Measurements from ENCODE around the gene CDKN1A.

The CDKN1A gene

GRCh38 chr6:36656441-36656840 lies 22.1 kb upstream of the CDKN1A start:
- DNase-seq, result no peak

- no peak for DNase-seq
These were observed 21.2 kb upstream of the CDKN1A start for GRCh38 chr6:36657271-36657670.

GRCh38 chr6:36657942-36658544 lies 20.5 kb upstream of the CDKN1A start:
- DNase-seq, result no peak

GRCh38 chr6:36659271-36659670 lies 19.2 kb upstream of the CDKN1A start:
- no peak for DNase-seq

- DNase-seq, result no peak
These were observed 17.6 kb upstream of the CDKN1A start for GRCh38 chr6:36660771-36661471.

GRCh38 chr6:36662380-36662779 lies 16.1 kb upstream of the CDKN1A start:
- no peak for DNase-seq

GRCh38 chr6:36662827-36663256 lies 15.7 kb upstream of the CDKN1A start:
- no peak for DNase-seq

GRCh38 chr6:36663504-36664446 lies 14.7 kb upstream of the CDKN1A start:
- no peak for DNase-seq

GRCh38 chr6:36665180-36665579 lies 13.3 kb upstream of the CDKN1A start:
- no peak for DNase-seq

GRCh38 chr6:36666287-36666686 lies 12.2 kb upstream of the CDKN1A start:
- DNase-seq, result no peak

- no peak for DNase-seq
These were observed 11.5 kb upstream of the CDKN1A start for GRCh38 chr6:36666826-36667591.

GRCh38 chr6:36668591-36668990 lies 9.9 kb upstream of the CDKN1A start:
- DNase-seq, result no peak

GRCh38 chr6:36669002-36669401 lies 9.5 kb upstream of the CDKN1A start:
- DNase-seq, result no peak

- no peak for DNase-seq
These were observed 8.2 kb upstream of the CDKN1A start for GRCh38 chr6:36670271-36670670.

- DNase-seq, result no peak
These were observed 6.7 kb upstream of the CDKN1A start for GRCh38 chr6:36671687-36672375.

GRCh38 chr6:36673882-36674281 lies 4.6 kb upstream of the CDKN1A start:
- DNase-seq, result no peak

GRCh38 chr6:36674942-36675341 lies 3.6 kb upstream of the CDKN1A start:
- no peak for DNase-seq

- no peak for DNase-seq
These were observed 2.1 kb upstream of the CDKN1A start for GRCh38 chr6:36676141-36677058.

GRCh38 chr6:36677059-36677749 lies 1.3 kb upstream of the CDKN1A start:
- DNase-seq, result no peak

GRCh38 chr6:36677753-36678487 lies 594 bp upstream of the CDKN1A start:
- DNase-seq, result no peak
